Nephron progenitor cell (in vitro differentiated cells): Measurements from ENCODE around the gene ALG11.

Experiments
- DNase-seq: peaks from one replicate; pipeline ENCODE4 v3.0.0; 2021
- H3K27ac Mint-ChIP-seq: 2 replicates; pipeline ENCODE4 v1.8.0; 2021; ENCODE audit warnings: mild to moderate bottlenecking, moderate library complexity, mixed read lengths
- H3K27me3 Mint-ChIP-seq: 2 replicates; pipeline ENCODE4 v1.8.0; 2021; ENCODE audit warnings: mild to moderate bottlenecking, low read depth, mixed read lengths; ENCODE audit not compliant: poor library complexity
- H3K36me3 Mint-ChIP-seq: 2 replicates; pipeline ENCODE4 v1.8.0; 2021; ENCODE audit warnings: low read depth, mixed read lengths
- H3K4me1 Mint-ChIP-seq: 2 replicates; pipeline ENCODE4 v1.8.0; 2021; ENCODE audit warnings: mixed read lengths
- H3K4me3 Mint-ChIP-seq: 2 replicates; pipeline ENCODE4 v1.8.0; 2021; ENCODE audit warnings: mild to moderate bottlenecking, moderate library complexity, mixed read lengths
- H3K9me3 Mint-ChIP-seq: 2 replicates; pipeline ENCODE4 v1.8.0; 2021; ENCODE audit warnings: mild to moderate bottlenecking, moderate library complexity, mixed read lengths
- CTCF ChIP-seq: fragments of 200-600 bp; sonication (generic); IDR thresholded peaks from 2 replicates; pipeline ENCODE4 v1.5.0; 2021; ENCODE audit warnings: antibody characterized with exemption

Gene ALG11

GRCh38 chr13:52005841-52006522 is 6.2 kb upstream of the ALG11 start:
- Mint-ChIP-seq H3K4me1 (peaks cover 21% of the 10 kb centered on the region), H3K9me3 (peaks cover 4% of the 10 kb centered on the region), H3K27me3 (peaks cover 27% of the 10 kb centered on the region), H3K27ac (no peak overlapping the region), H3K4me3 (no peak overlapping the region), H3K36me3 (peaks cover 17% of the 10 kb centered on the region)
- no peak for DNase-seq
- no peak for TF ChIP-seq CTCF

GRCh38 chr13:52006523-52007245 is 5.5 kb upstream of the ALG11 start:
- no peak for DNase-seq
- H3K9me3 Mint-ChIP-seq = peaks cover 4% of the 10 kb centered on the region
- H3K4me3 Mint-ChIP-seq = no peak overlapping the region
- H3K4me1 Mint-ChIP-seq = peaks cover 19% of the 10 kb centered on the region
- no peak for TF ChIP-seq CTCF
- peaks cover 31% of the 10 kb centered on the region for H3K27me3 Mint-ChIP-seq
- H3K27ac Mint-ChIP-seq = no peak overlapping the region
- peaks cover 17% of the 10 kb centered on the region for H3K36me3 Mint-ChIP-seq

GRCh38 chr13:52009946-52010345 is 2.3 kb upstream of the ALG11 start:
- Mint-ChIP-seq H3K4me3 (peak overlapping the region; percentile 99), H3K36me3 (peaks cover 17% of the 10 kb centered on the region), H3K4me1 (peaks cover 26% of the 10 kb centered on the region), H3K27ac (no peak overlapping the region), H3K27me3 (peaks cover 28% of the 10 kb centered on the region), H3K9me3 (peaks cover 4% of the 10 kb centered on the region)
- no peak for TF ChIP-seq CTCF
- no peak for DNase-seq

- TF ChIP-seq CTCF = no peak
- H3K4me1 Mint-ChIP-seq = peaks cover 26% of the 10 kb centered on the region
- H3K36me3 Mint-ChIP-seq = peaks cover 25% of the 10 kb centered on the region
- peak; percentile 64 for DNase-seq
- H3K27ac Mint-ChIP-seq = peak within 1 kb of the TSS; percentile 99
- H3K9me3 Mint-ChIP-seq = peaks cover 15% of the 10 kb centered on the region
- H3K4me3 Mint-ChIP-seq = peak within 1 kb of the TSS; percentile 99
- peaks cover 28% of the 10 kb centered on the region for H3K27me3 Mint-ChIP-seq
Measured at GRCh38 chr13:52010890-52011631, 1.1 kb upstream of the ALG11 start, which contains the start of gene ATP7B. TSS of gene ATP7B (minus strand) at chr13:52011450. CDS start at chr13:52011337, 113 bp downstream.

GRCh38 chr13:52012512-52012836 is 276 bp downstream of the ALG11 start:
- no peak for TF ChIP-seq CTCF
- no peak for DNase-seq
- Mint-ChIP-seq H3K27me3 (peaks cover 26% of the 10 kb centered on the region), H3K9me3 (peaks cover 12% of the 10 kb centered on the region), H3K4me1 (peaks cover 26% of the 10 kb centered on the region), H3K36me3 (peaks cover 31% of the 10 kb centered on the region), H3K4me3 (peak overlapping the region; percentile 99), H3K27ac (peak overlapping the region; percentile 99)
